GM21515 (cell line): ENCODE measurements around the gene HABP2.

Source experiments
- ATAC-seq: cut with Tn5 transposase; IDR thresholded peaks from one replicate; pipeline ENCODE4 v1.9.1; 2021; ENCODE audit not compliant: unreplicated experiment

Gene HABP2

GRCh38 chr10:113525713-113526112, 27.1 kb upstream of the HABP2 start:
- ATAC-seq, result no peak

GRCh38 chr10:113527211-113527906, 25.5 kb upstream of the HABP2 start:
- no peak for ATAC-seq

- ATAC-seq, result no peak
Observed at GRCh38 chr10:113528876-113529275, 24.0 kb upstream of the HABP2 start.

- no peak for ATAC-seq
Observed at GRCh38 chr10:113529575-113529974, 23.3 kb upstream of the HABP2 start.

GRCh38 chr10:113530476-113530875, 22.4 kb upstream of the HABP2 start:
- no peak for ATAC-seq

GRCh38 chr10:113532724-113533123, 20.1 kb upstream of the HABP2 start:
- no peak for ATAC-seq

GRCh38 chr10:113533801-113534200, 19.1 kb upstream of the HABP2 start:
- ATAC-seq, result no peak

- no peak for ATAC-seq
Observed at GRCh38 chr10:113534423-113534822, 18.4 kb upstream of the HABP2 start.

GRCh38 chr10:113537672-113538071, 15.2 kb upstream of the HABP2 start:
- no peak for ATAC-seq

GRCh38 chr10:113538151-113538550, 14.7 kb upstream of the HABP2 start:
- no peak for ATAC-seq

GRCh38 chr10:113539789-113540188, 13.1 kb upstream of the HABP2 start:
- no peak for ATAC-seq

GRCh38 chr10:113540845-113541548, 11.9 kb upstream of the HABP2 start:
- no peak for ATAC-seq

- no peak for ATAC-seq
Observed at GRCh38 chr10:113541549-113541927, 11.3 kb upstream of the HABP2 start.

GRCh38 chr10:113543107-113543955, 9.5 kb upstream of the HABP2 start:
- ATAC-seq, result no peak

GRCh38 chr10:113544392-113544791, 8.5 kb upstream of the HABP2 start:
- no peak for ATAC-seq

GRCh38 chr10:113547426-113547825, 5.4 kb upstream of the HABP2 start:
- no peak for ATAC-seq

GRCh38 chr10:113549856-113550255, 3.0 kb upstream of the HABP2 start:
- no peak for ATAC-seq

- no peak for ATAC-seq
Observed at GRCh38 chr10:113550365-113550764, 2.5 kb upstream of the HABP2 start.

- ATAC-seq, result no peak
Observed at GRCh38 chr10:113552014-113552413, 839 bp upstream of the HABP2 start.

GRCh38 chr10:113553149-113553548, 296 bp downstream of the HABP2 start:
- ATAC-seq, result no peak

- no peak for ATAC-seq
Observed at GRCh38 chr10:113554214-113554613, 1.4 kb downstream of the HABP2 start.

GRCh38 chr10:113555245-113555644, 2.4 kb downstream of the HABP2 start:
- no peak for ATAC-seq
